Measurements from ENCODE around the gene CASP2. TPM values are rescaled to one million over a fixed set of nuclear protein-coding genes. Genes with fewer than 3 reads are reported as not detected.

The CASP2 gene
- 19.0 TPM for polyA plus RNA-seq (2013, experiment 1 of 2)
- polyA plus RNA-seq (2013, experiment 2 of 2): 16.4 TPM

GRCh38 chr7:143287935-143288826 is at the start of gene CASP2:
CASP2 (plus strand) TSS chr7:143288351; CDS start chr7:143288456, 105 bp downstream.
- Histone ChIP-seq H3K36me3 (ENCODE audit: control insufficient read depth, insufficient read depth, low read length) (peaks cover 33% of the 10 kb centered on the region), H3K4me1 (ENCODE audit: control insufficient read depth, insufficient read depth, low read length, poor library complexity, severe bottlenecking) (peaks cover 17% of the 10 kb centered on the region), H3K9me3 (ENCODE audit: control insufficient read depth, low read length) (peaks cover 12% of the 10 kb centered on the region), H3K27ac (ENCODE audit: low read depth, low read length, severe bottlenecking) (peak within 1 kb of the TSS; percentile 85), H3K4me3 (ENCODE audit: extremely low read depth, insufficient read depth, low read length, poor library complexity, severe bottlenecking) (peak within 1 kb of the TSS; percentile 86)
- 7 to 9% methylated on average over 49 to 55 of the region's 84 CpGs for WGBS, 2 experiments (ENCODE audit: insufficient coverage in 2 of 2)

GRCh38 chr7:143239813-143240212 is 48.3 kb upstream of the CASP2 start:
- Histone ChIP-seq H3K4me3 (ENCODE audit: extremely low read depth, insufficient read depth, low read length, poor library complexity, severe bottlenecking) (no peak overlapping the region), H3K36me3 (ENCODE audit: control insufficient read depth, insufficient read depth, low read length) (no peaks in the 10 kb centered on the region), H3K9me3 (ENCODE audit: control insufficient read depth, low read length) (no peaks in the 10 kb centered on the region), H3K27ac (ENCODE audit: low read depth, low read length, severe bottlenecking) (no peak overlapping the region), H3K4me1 (ENCODE audit: control insufficient read depth, insufficient read depth, low read length, poor library complexity, severe bottlenecking) (peaks cover 5% of the 10 kb centered on the region)

GRCh38 chr7:143240291-143241168 is 47.6 kb upstream of the CASP2 start:
- no peaks in the 10 kb centered on the region for H3K9me3 ChIP-seq (ENCODE audit: control insufficient read depth, low read length)
- H3K4me3 ChIP-seq (ENCODE audit: extremely low read depth, insufficient read depth, low read length, poor library complexity, severe bottlenecking): no peak overlapping the region
- H3K27ac ChIP-seq (ENCODE audit: low read depth, low read length, severe bottlenecking): no peak overlapping the region
- 4 to 10% methylated on average over 4 to 5 of the region's 9 CpGs for WGBS, 2 experiments (ENCODE audit: insufficient coverage in 2 of 2)
- H3K4me1 ChIP-seq (ENCODE audit: control insufficient read depth, insufficient read depth, low read length, poor library complexity, severe bottlenecking): peaks cover 5% of the 10 kb centered on the region
- no peaks in the 10 kb centered on the region for H3K36me3 ChIP-seq (ENCODE audit: control insufficient read depth, insufficient read depth, low read length)

- WGBS, 2 experiments (ENCODE audit: insufficient coverage in 2 of 2): 87 to 96% methylated on average over 7 to 9 of the region's 11 CpGs
- no peak overlapping the region for H3K27ac ChIP-seq (ENCODE audit: low read depth, low read length, severe bottlenecking)
- H3K4me1 ChIP-seq (ENCODE audit: control insufficient read depth, insufficient read depth, low read length, poor library complexity, severe bottlenecking): peaks cover 5% of the 10 kb centered on the region
- no peaks in the 10 kb centered on the region for H3K36me3 ChIP-seq (ENCODE audit: control insufficient read depth, insufficient read depth, low read length)
- H3K4me3 ChIP-seq (ENCODE audit: extremely low read depth, insufficient read depth, low read length, poor library complexity, severe bottlenecking): no peak overlapping the region
- H3K9me3 ChIP-seq (ENCODE audit: control insufficient read depth, low read length): no peaks in the 10 kb centered on the region
Observed at GRCh38 chr7:143242306-143242705, 45.8 kb upstream of the CASP2 start.

- WGBS, 2 experiments (ENCODE audit: insufficient coverage in 2 of 2): 91 to 100% methylated on average over 4 of the region's 7 CpGs
- no peak overlapping the region for H3K27ac ChIP-seq (ENCODE audit: low read depth, low read length, severe bottlenecking)
- no peaks in the 10 kb centered on the region for H3K36me3 ChIP-seq (ENCODE audit: control insufficient read depth, insufficient read depth, low read length)
Observed at GRCh38 chr7:143243111-143243510, 45.0 kb upstream of the CASP2 start.

GRCh38 chr7:143243614-143244013 is 44.5 kb upstream of the CASP2 start:
- Histone ChIP-seq H3K4me1 (ENCODE audit: control insufficient read depth, insufficient read depth, low read length, poor library complexity, severe bottlenecking) (peaks cover 5% of the 10 kb centered on the region), H3K36me3 (ENCODE audit: control insufficient read depth, insufficient read depth, low read length) (no peaks in the 10 kb centered on the region), H3K9me3 (ENCODE audit: control insufficient read depth, low read length) (no peaks in the 10 kb centered on the region), H3K27ac (ENCODE audit: low read depth, low read length, severe bottlenecking) (no peak overlapping the region), H3K4me3 (ENCODE audit: extremely low read depth, insufficient read depth, low read length, poor library complexity, severe bottlenecking) (no peak overlapping the region)
- 100% methylated on average over 1 of the region's 3 CpGs; no CpG with 5 or more reads in 1 of the 2 experiments for WGBS, 2 experiments (ENCODE audit: insufficient coverage in 2 of 2)

More at GRCh38 chr7:143243111-143243510, 45.0 kb upstream of the CASP2 start:
- Histone ChIP-seq H3K9me3 (ENCODE audit: control insufficient read depth, low read length) (no peaks in the 10 kb centered on the region), H3K4me1 (ENCODE audit: control insufficient read depth, insufficient read depth, low read length, poor library complexity, severe bottlenecking) (peaks cover 5% of the 10 kb centered on the region), H3K4me3 (ENCODE audit: extremely low read depth, insufficient read depth, low read length, poor library complexity, severe bottlenecking) (no peak overlapping the region)

- Histone ChIP-seq H3K4me1 (ENCODE audit: control insufficient read depth, insufficient read depth, low read length, poor library complexity, severe bottlenecking) (peaks cover 5% of the 10 kb centered on the region), H3K27ac (ENCODE audit: low read depth, low read length, severe bottlenecking) (no peak overlapping the region), H3K9me3 (ENCODE audit: control insufficient read depth, low read length) (no peaks in the 10 kb centered on the region), H3K36me3 (ENCODE audit: control insufficient read depth, insufficient read depth, low read length) (no peaks in the 10 kb centered on the region), H3K4me3 (ENCODE audit: extremely low read depth, insufficient read depth, low read length, poor library complexity, severe bottlenecking) (no peak overlapping the region)
- no CpG with 5 or more reads among the region's 1 CpG for whole genome bisulfite sequencing, 2 experiments (ENCODE audit: insufficient coverage in 2 of 2)
Observed at GRCh38 chr7:143244321-143244720, 43.8 kb upstream of the CASP2 start.

- H3K27ac ChIP-seq (ENCODE audit: low read depth, low read length, severe bottlenecking): no peak overlapping the region
- 56 to 100% methylated on average over 1 to 2 of the region's 3 CpGs for WGBS, 2 experiments (ENCODE audit: insufficient coverage in 2 of 2)
Observed at GRCh38 chr7:143245123-143245522, 43.0 kb upstream of the CASP2 start.

GRCh38 chr7:143247372-143247771 is 40.8 kb upstream of the CASP2 start:
- Histone ChIP-seq H3K4me3 (ENCODE audit: extremely low read depth, insufficient read depth, low read length, poor library complexity, severe bottlenecking) (no peak overlapping the region), H3K4me1 (ENCODE audit: control insufficient read depth, insufficient read depth, low read length, poor library complexity, severe bottlenecking) (no peaks in the 10 kb centered on the region), H3K9me3 (ENCODE audit: control insufficient read depth, low read length) (no peaks in the 10 kb centered on the region), H3K27ac (ENCODE audit: low read depth, low read length, severe bottlenecking) (no peak overlapping the region), H3K36me3 (ENCODE audit: control insufficient read depth, insufficient read depth, low read length) (no peaks in the 10 kb centered on the region)
- WGBS, 2 experiments (ENCODE audit: insufficient coverage in 2 of 2): no CpG with 5 or more reads among the region's 1 CpG

More at GRCh38 chr7:143245123-143245522, 43.0 kb upstream of the CASP2 start:
- Histone ChIP-seq H3K9me3 (ENCODE audit: control insufficient read depth, low read length) (no peaks in the 10 kb centered on the region), H3K4me1 (ENCODE audit: control insufficient read depth, insufficient read depth, low read length, poor library complexity, severe bottlenecking) (peaks cover 5% of the 10 kb centered on the region), H3K4me3 (ENCODE audit: extremely low read depth, insufficient read depth, low read length, poor library complexity, severe bottlenecking) (no peak overlapping the region), H3K36me3 (ENCODE audit: control insufficient read depth, insufficient read depth, low read length) (no peaks in the 10 kb centered on the region)

- Histone ChIP-seq H3K36me3 (ENCODE audit: control insufficient read depth, insufficient read depth, low read length) (no peaks in the 10 kb centered on the region), H3K4me3 (ENCODE audit: extremely low read depth, insufficient read depth, low read length, poor library complexity, severe bottlenecking) (no peak overlapping the region), H3K27ac (ENCODE audit: low read depth, low read length, severe bottlenecking) (no peak overlapping the region), H3K9me3 (ENCODE audit: control insufficient read depth, low read length) (peaks cover 6% of the 10 kb centered on the region), H3K4me1 (ENCODE audit: control insufficient read depth, insufficient read depth, low read length, poor library complexity, severe bottlenecking) (no peaks in the 10 kb centered on the region)
- WGBS, 2 experiments (ENCODE audit: insufficient coverage in 2 of 2): 96 to 100% methylated on average over 2 of the region's 2 CpGs
Observed at GRCh38 chr7:143248761-143249354, 39.3 kb upstream of the CASP2 start.

Measured in mesodermal cell (in vitro differentiated cells).